ENCODE data around the gene ARHGEF38.

The ARHGEF38 gene

GRCh38 chr4:105551965-105552746, at the start of gene ARHGEF38:
ARHGEF38 (plus strand) TSS chr4:105552620; CDS start chr4:105552766, 146 bp downstream.
- peak; percentile 26 to 88 (median 79) for DNase-seq

GRCh38 chr4:105503484-105503883, 48.9 kb upstream of the ARHGEF38 start:
- no peak for DNase-seq

GRCh38 chr4:105504744-105505143, 47.7 kb upstream of the ARHGEF38 start:
- no peak for DNase-seq

GRCh38 chr4:105509291-105509690, 43.1 kb upstream of the ARHGEF38 start:
- no peak for DNase-seq

GRCh38 chr4:105509714-105510113, 42.7 kb upstream of the ARHGEF38 start:
- DNase-seq, result no peak

- peak in 1 of 3 experiments; percentile 13 for DNase-seq
Measured at GRCh38 chr4:105510245-105510644, 42.2 kb upstream of the ARHGEF38 start.

GRCh38 chr4:105520819-105521790, 31.3 kb upstream of the ARHGEF38 start:
- DNase-seq, result peak in 2 of 3 experiments; percentile 21 to 80

GRCh38 chr4:105526656-105527055, 25.8 kb upstream of the ARHGEF38 start:
- DNase-seq, result no peak

GRCh38 chr4:105527081-105527480, 25.3 kb upstream of the ARHGEF38 start:
- no peak for DNase-seq

GRCh38 chr4:105536601-105537000, 15.8 kb upstream of the ARHGEF38 start:
- DNase-seq, result no peak

GRCh38 chr4:105541420-105541819, 11.0 kb upstream of the ARHGEF38 start:
- no peak for DNase-seq

- no peak for DNase-seq
Measured at GRCh38 chr4:105542039-105542438, 10.4 kb upstream of the ARHGEF38 start.

GRCh38 chr4:105543346-105543745, 9.1 kb upstream of the ARHGEF38 start:
- no peak for DNase-seq

- no peak for DNase-seq
Measured at GRCh38 chr4:105543881-105544280, 8.5 kb upstream of the ARHGEF38 start.

- peak; percentile 26 to 71 (median 26) for DNase-seq
Measured at GRCh38 chr4:105544520-105545286, 7.7 kb upstream of the ARHGEF38 start.

- DNase-seq, result no peak
Measured at GRCh38 chr4:105546086-105546485, 6.3 kb upstream of the ARHGEF38 start.

- no peak for DNase-seq
Measured at GRCh38 chr4:105547769-105548168, 4.7 kb upstream of the ARHGEF38 start.

GRCh38 chr4:105548483-105548882, 3.9 kb upstream of the ARHGEF38 start:
- DNase-seq, result no peak

- DNase-seq, result no peak
Measured at GRCh38 chr4:105550641-105551040, 1.8 kb upstream of the ARHGEF38 start.

GRCh38 chr4:105555409-105555808, 3.0 kb downstream of the ARHGEF38 start:
- DNase-seq, result no peak

GRCh38 chr4:105556206-105556605, 3.8 kb downstream of the ARHGEF38 start:
- no peak for DNase-seq

- DNase-seq, result no peak
Measured at GRCh38 chr4:105558277-105558676, 5.9 kb downstream of the ARHGEF38 start.

GRCh38 chr4:105560421-105560848, 8.0 kb downstream of the ARHGEF38 start:
- DNase-seq, result no peak
